HG03060 (cell line): Measurements from ENCODE around the gene SCUBE1.

Source experiments
- ATAC-seq: cut with Tn5 transposase; IDR thresholded peaks from one replicate; pipeline ENCODE4 v1.9.1; 2021; ENCODE audit warnings: low read depth, moderate number of reproducible peaks; ENCODE audit not compliant: unreplicated experiment

Gene SCUBE1

GRCh38 chr22:43343262-43343669 lies at the start of gene SCUBE1:
SCUBE1 (minus strand) TSS chr22:43343372; CDS start chr22:43343261, 111 bp downstream.
- no peak for ATAC-seq

GRCh38 chr22:43392385-43392989 lies 49.3 kb upstream of the SCUBE1 start:
- ATAC-seq, result no peak

- no peak for ATAC-seq
These were observed 48.1 kb upstream of the SCUBE1 start for GRCh38 chr22:43391306-43391705.

- ATAC-seq, result no peak
These were observed 47.7 kb upstream of the SCUBE1 start for GRCh38 chr22:43390872-43391271.

- no peak for ATAC-seq
These were observed 47.0 kb upstream of the SCUBE1 start for GRCh38 chr22:43390166-43390565.

- no peak for ATAC-seq
These were observed 46.2 kb upstream of the SCUBE1 start for GRCh38 chr22:43389227-43389836.

- ATAC-seq, result no peak
These were observed 45.3 kb upstream of the SCUBE1 start for GRCh38 chr22:43388420-43388851.

- ATAC-seq, result no peak
These were observed 44.6 kb upstream of the SCUBE1 start for GRCh38 chr22:43387815-43388214.

GRCh38 chr22:43385770-43386641 lies 42.8 kb upstream of the SCUBE1 start:
- ATAC-seq, result no peak

GRCh38 chr22:43384863-43385262 lies 41.7 kb upstream of the SCUBE1 start:
- no peak for ATAC-seq

GRCh38 chr22:43381693-43382092 lies 38.5 kb upstream of the SCUBE1 start:
- ATAC-seq, result no peak

- ATAC-seq, result no peak
These were observed 34.9 kb upstream of the SCUBE1 start for GRCh38 chr22:43377896-43378704.

- ATAC-seq, result no peak
These were observed 34.4 kb upstream of the SCUBE1 start for GRCh38 chr22:43377548-43377895.

- peak; percentile 71 for ATAC-seq
These were observed 33.8 kb upstream of the SCUBE1 start for GRCh38 chr22:43376765-43377547.

- ATAC-seq, result no peak
These were observed 32.8 kb upstream of the SCUBE1 start for GRCh38 chr22:43375951-43376455.

GRCh38 chr22:43370036-43370435 lies 26.9 kb upstream of the SCUBE1 start:
- no peak for ATAC-seq

- ATAC-seq, result no peak
These were observed 22.7 kb upstream of the SCUBE1 start for GRCh38 chr22:43365715-43366440.

- no peak for ATAC-seq
These were observed 20.9 kb upstream of the SCUBE1 start for GRCh38 chr22:43364169-43364435.
